Measurements from ENCODE around the gene ONECUT1. TPM values are rescaled to one million over a fixed set of nuclear protein-coding genes. Genes with fewer than 3 reads are reported as not detected.
A peak's percentile ranks its signal among the peaks of the same experiment; 100 is the strongest.

The ONECUT1 gene
- total RNA-seq, 1 donor from 2014 or later = 0.69 TPM

DNA sequence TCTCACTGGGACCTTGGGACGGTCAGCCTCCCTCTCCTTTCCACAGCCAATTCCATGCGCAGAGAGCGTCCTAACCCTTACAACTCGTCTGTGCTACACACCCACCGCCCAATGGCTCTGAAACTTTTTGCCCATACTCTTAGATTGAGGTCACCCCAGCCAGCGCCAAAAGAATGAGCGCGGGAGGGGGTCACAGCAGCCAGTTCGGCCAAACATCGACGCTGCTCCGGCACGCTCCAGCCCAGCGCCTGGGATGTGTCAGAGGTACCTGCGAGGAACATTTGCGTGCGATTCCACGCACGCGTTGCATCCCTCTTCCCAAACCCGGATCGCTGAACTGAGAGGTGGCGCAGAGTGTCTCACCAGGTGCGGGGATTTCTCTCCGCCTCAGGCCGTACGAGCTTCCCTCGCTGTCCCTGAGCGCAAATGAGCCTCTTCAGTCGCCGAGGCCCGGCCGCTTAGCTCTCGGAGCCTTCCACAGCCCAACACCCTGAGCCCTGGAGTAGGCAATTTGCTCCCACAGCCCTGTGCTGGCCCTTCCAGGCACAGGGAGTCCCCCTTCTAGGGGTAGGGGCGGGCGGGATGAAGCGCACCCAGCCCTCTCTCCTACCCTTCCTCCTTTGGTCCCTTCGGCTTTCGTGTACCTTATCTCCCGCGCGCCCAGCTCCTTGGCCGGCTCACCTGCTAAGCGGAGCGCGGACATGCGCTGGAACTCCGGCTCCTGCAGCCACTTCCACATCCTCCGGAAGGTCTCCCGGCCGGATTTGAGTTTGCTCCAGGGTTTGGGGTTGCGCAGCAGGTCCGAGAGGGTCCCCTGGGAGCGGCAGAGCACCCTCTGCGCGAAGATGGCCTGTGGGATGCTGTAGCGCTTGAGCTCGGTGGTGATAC lies 1.8 kb downstream of the ONECUT1 start:
- H3K9me3 Mint-ChIP-seq (ENCODE audit: unreplicated experiment) = no peaks in the 10 kb centered on the region
- H3K4me1 Mint-ChIP-seq (ENCODE audit: unreplicated experiment) = peaks cover 25% of the 10 kb centered on the region
- no peak for DNase-seq (ENCODE audit: low spot score)
- TF ChIP-seq, protein P1, sequence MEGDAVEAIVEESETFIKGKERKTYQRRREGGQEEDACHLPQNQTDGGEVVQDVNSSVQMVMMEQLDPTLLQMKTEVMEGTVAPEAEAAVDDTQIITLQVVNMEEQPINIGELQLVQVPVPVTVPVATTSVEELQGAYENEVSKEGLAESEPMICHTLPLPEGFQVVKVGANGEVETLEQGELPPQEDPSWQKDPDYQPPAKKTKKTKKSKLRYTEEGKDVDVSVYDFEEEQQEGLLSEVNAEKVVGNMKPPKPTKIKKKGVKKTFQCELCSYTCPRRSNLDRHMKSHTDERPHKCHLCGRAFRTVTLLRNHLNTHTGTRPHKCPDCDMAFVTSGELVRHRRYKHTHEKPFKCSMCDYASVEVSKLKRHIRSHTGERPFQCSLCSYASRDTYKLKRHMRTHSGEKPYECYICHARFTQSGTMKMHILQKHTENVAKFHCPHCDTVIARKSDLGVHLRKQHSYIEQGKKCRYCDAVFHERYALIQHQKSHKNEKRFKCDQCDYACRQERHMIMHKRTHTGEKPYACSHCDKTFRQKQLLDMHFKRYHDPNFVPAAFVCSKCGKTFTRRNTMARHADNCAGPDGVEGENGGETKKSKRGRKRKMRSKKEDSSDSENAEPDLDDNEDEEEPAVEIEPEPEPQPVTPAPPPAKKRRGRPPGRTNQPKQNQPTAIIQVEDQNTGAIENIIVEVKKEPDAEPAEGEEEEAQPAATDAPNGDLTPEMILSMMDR (IDR thresholded peaks at IDR 0.05; ENCODE audit: unreplicated experiment) = no peak
- H3K36me3 Mint-ChIP-seq (ENCODE audit: low read depth, unreplicated experiment) = no peaks in the 10 kb centered on the region
- peak overlapping the region; percentile 32 for H3K4me3 Mint-ChIP-seq (ENCODE audit: unreplicated experiment)
- no peak overlapping the region for H3K27ac Mint-ChIP-seq (ENCODE audit: unreplicated experiment)
- peaks cover 33% of the 10 kb centered on the region for H3K27me3 Mint-ChIP-seq (ENCODE audit: unreplicated experiment)

- Mint-ChIP-seq H3K27me3 (ENCODE audit: unreplicated experiment) (peaks cover 28% of the 10 kb centered on the region), H3K9me3 (ENCODE audit: unreplicated experiment) (no peaks in the 10 kb centered on the region), H3K27ac (ENCODE audit: unreplicated experiment) (no peak overlapping the region), H3K4me3 (ENCODE audit: unreplicated experiment) (peak overlapping the region; percentile 32), H3K4me1 (ENCODE audit: unreplicated experiment) (peaks cover 30% of the 10 kb centered on the region), H3K36me3 (ENCODE audit: low read depth, unreplicated experiment) (no peaks in the 10 kb centered on the region)
- no peak for DNase-seq (ENCODE audit: low spot score)
- TF ChIP-seq, protein P1 (IDR thresholded peaks at IDR 0.05; ENCODE audit: unreplicated experiment) = no peak
Observed at GRCh38 chr15:52787549-52788098, 2.5 kb downstream of the ONECUT1 start.

DNA sequence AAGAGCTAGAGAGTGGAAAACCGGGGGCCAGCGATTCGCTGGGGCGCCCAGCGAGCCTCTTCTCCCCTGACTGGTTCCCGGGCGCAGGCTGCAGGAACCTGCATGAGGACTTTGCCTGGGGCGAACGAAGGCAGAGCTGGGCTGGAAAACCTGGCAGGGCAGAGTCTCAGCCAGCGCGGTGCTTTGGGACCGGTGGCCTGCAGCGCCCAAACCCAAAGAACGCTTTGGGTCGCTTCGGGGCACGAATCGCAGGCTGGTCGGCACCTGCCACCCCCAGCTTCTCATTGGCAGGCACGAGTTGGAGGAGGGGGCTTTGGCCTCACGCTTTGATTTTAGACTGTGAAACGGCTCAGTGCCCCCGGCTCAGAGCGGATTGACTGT lies 3.0 kb downstream of the ONECUT1 start:
- Mint-ChIP-seq H3K36me3 (ENCODE audit: low read depth, unreplicated experiment) (no peaks in the 10 kb centered on the region), H3K4me3 (ENCODE audit: unreplicated experiment) (no peak overlapping the region), H3K4me1 (ENCODE audit: unreplicated experiment) (peaks cover 30% of the 10 kb centered on the region), H3K27me3 (ENCODE audit: unreplicated experiment) (peaks cover 25% of the 10 kb centered on the region), H3K9me3 (ENCODE audit: unreplicated experiment) (no peaks in the 10 kb centered on the region), H3K27ac (ENCODE audit: unreplicated experiment) (no peak overlapping the region)
- TF ChIP-seq, protein P1 (IDR thresholded peaks at IDR 0.05; ENCODE audit: unreplicated experiment) = no peak
- no peak for DNase-seq (ENCODE audit: low spot score)

GRCh38 chr15:52786436-52787122 lies 3.6 kb downstream of the ONECUT1 start:
- TF ChIP-seq, protein P1 (IDR thresholded peaks at IDR 0.05; ENCODE audit: unreplicated experiment) = no peak
- DNase-seq (ENCODE audit: low spot score) = no peak
- Mint-ChIP-seq H3K27ac (ENCODE audit: unreplicated experiment) (no peak overlapping the region), H3K9me3 (ENCODE audit: unreplicated experiment) (no peaks in the 10 kb centered on the region), H3K4me1 (ENCODE audit: unreplicated experiment) (peaks cover 27% of the 10 kb centered on the region), H3K36me3 (ENCODE audit: low read depth, unreplicated experiment) (no peaks in the 10 kb centered on the region), H3K27me3 (ENCODE audit: unreplicated experiment) (peaks cover 23% of the 10 kb centered on the region), H3K4me3 (ENCODE audit: unreplicated experiment) (no peak overlapping the region)

All from endothelial cell (in vitro differentiated cells).